Left lung (tissue), 10 donors: Measurements from ENCODE around the gene VSX2. TPM values are rescaled to one million over a fixed set of nuclear protein-coding genes. Genes with fewer than 3 reads are reported as not detected.
A peak's percentile ranks its signal among the peaks of the same experiment; 100 is the strongest.

Experiments used
- ATAC-seq: fragments of 200-7000 bp; cut with Tn5 transposase; one replicate; pipeline ENCODE4 v1.9.1; 2020; ENCODE audit warnings: moderate library complexity
- DNase-seq, 4 donors: peaks; one replicate each; pipeline ENCODE4 v3.0.0-alpha.2; 2013 to 2020
- H3K27ac ChIP-seq, 2 donors: fragments of 200-600 bp; sonication (generic) in 1 of 2; one replicate each; pipeline versions ENCODE4 v1.5.0 to v1.8.0; 2020 to 2021
- H3K27me3 ChIP-seq, 2 donors: fragments of 200-600 bp; sonication (generic) in 1 of 2; one replicate each; pipeline versions ENCODE4 v1.5.0 to v1.8.0; 2020 to 2021
- H3K36me3 ChIP-seq, 2 donors: fragments of 200-600 bp; sonication (generic) in 1 of 2; one replicate each; pipeline versions ENCODE4 v1.5.0 to v1.8.0; 2020 to 2021
- H3K4me1 ChIP-seq, 2 donors: fragments of 200-600 bp; one replicate each; pipeline ENCODE4 v1.8.0; 2021
- H3K4me3 ChIP-seq, 2 donors: fragments of 200-600 bp; sonication (generic) in 1 of 2; one replicate each; pipeline versions ENCODE4 v1.5.0 to v1.8.0; 2020 to 2021; ENCODE audit warnings: mild to moderate bottlenecking in 1 of 2
- H3K9me3 ChIP-seq, 2 donors: fragments of 200-600 bp; sonication (generic) in 1 of 2; one replicate each; pipeline versions ENCODE4 v1.5.0 to v1.8.0; 2020 to 2021
- intact Hi-C, 2 donors: fragments of 100-400 bp; cut with DNase I; formaldehyde crosslinking; loops; one replicate each; pipeline versions ENCODE4 v1.11.2 to v1.14.2; 2022
- polyA plus RNA-seq, 6 donors: library from polyadenylated mRNA; unstranded; fragments of 120-200 nt; gene quantifications; one replicate each; pipeline ENCODE4 v1.2.1, GENCODE V29; 2013; ENCODE audit not compliant: insufficient read length in 6 of 6
- total RNA-seq, 2 donors: library from RNA; stranded (reverse); fragmentation: NEBNext Ultra II Directional; extraction: Animal tissue kit (Norgen Biotek cat#: 25700); gene quantifications; one replicate each; pipeline ENCODE4 v1.2.1, GENCODE V29; 2021
- TF ChIP-seq, protein P1 (sequence below), 2 donors: fragments of 200-600 bp; sonication (generic) in 1 of 2; IDR thresholded peaks; one replicate each; pipeline versions ENCODE4 v1.5.0 to v1.8.0; 2021; ENCODE audit warnings: antibody characterized with exemption in 2 of 2
- donor health status: DM: no; HTN: yes; CAD: no.
- donor health status: DM: no; HTN: no; CAD: no.

The VSX2 gene
- total and polyA plus RNA-seq, 8 donors: not detected

DNA sequence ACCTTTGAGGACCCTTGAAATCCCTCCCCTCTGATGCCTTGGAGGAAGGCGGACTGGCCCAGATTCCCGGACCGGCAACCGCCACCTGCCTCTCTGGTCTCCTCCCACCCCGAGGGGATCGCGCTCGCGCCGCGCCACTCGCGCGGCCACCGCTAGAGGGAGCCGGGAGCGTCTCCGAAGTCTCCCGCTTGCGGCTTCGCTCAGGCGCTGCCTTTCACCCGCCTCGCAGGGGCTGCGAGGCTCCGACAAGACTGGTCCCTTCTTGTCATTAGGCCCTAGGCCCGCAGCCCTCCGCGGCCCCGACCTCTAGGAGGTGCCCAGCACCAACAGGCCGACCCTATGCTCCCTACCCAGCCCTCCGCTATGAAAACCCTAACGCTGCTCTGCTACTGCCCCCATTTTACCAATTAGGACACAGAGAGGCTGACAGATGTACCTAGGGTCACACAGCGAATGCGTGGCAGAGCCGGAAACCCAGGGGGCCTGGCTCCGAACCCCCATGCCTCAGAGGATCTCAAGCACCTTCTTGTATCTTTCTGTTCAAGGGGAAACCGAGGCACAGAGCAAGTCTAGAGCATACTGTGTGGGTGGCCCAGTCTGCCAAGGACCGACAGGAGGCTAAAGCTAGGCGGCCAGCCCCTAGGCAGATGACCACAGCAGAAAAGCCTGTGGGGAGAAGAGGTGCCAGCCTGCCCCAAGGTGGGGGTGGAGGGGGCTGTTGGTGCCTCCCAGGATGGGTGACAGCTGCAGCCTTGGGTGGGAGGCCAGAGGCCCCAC is 21.4 kb upstream of the VSX2 start:
- intact Hi-C loops: no loop called here
- TF ChIP-seq, protein P1, sequence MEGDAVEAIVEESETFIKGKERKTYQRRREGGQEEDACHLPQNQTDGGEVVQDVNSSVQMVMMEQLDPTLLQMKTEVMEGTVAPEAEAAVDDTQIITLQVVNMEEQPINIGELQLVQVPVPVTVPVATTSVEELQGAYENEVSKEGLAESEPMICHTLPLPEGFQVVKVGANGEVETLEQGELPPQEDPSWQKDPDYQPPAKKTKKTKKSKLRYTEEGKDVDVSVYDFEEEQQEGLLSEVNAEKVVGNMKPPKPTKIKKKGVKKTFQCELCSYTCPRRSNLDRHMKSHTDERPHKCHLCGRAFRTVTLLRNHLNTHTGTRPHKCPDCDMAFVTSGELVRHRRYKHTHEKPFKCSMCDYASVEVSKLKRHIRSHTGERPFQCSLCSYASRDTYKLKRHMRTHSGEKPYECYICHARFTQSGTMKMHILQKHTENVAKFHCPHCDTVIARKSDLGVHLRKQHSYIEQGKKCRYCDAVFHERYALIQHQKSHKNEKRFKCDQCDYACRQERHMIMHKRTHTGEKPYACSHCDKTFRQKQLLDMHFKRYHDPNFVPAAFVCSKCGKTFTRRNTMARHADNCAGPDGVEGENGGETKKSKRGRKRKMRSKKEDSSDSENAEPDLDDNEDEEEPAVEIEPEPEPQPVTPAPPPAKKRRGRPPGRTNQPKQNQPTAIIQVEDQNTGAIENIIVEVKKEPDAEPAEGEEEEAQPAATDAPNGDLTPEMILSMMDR (IDR thresholded peaks at IDR 0.05): peak; percentile 90 to 95
- Histone ChIP-seq H3K4me3 (peak overlapping the region in 1 of 2 donors; percentile 16), H3K36me3 (no peaks in the 10 kb centered on the region), H3K27me3 (peaks cover 4 to 49% of the 10 kb centered on the region in 2 donors), H3K4me1 (peaks cover 0 to 7% of the 10 kb centered on the region in 2 donors), H3K9me3 (no peaks in the 10 kb centered on the region), H3K27ac (no peak overlapping the region)
- ATAC-seq (peak; percentile 98), DNase-seq (peak in 3 of 4 donors; percentile 60 to 94 (median 73))

- Histone ChIP-seq H3K4me1 (peaks cover 0 to 7% of the 10 kb centered on the region in 2 donors), H3K9me3 (no peaks in the 10 kb centered on the region), H3K36me3 (no peaks in the 10 kb centered on the region), H3K4me3 (no peak overlapping the region), H3K27me3 (peaks cover 4 to 49% of the 10 kb centered on the region in 2 donors), H3K27ac (no peak overlapping the region)
- intact Hi-C loops: no loop called here
- TF ChIP-seq, protein P1 (IDR thresholded peaks at IDR 0.05): no peak
- DNase-seq (peak in 1 of 4 donors; percentile 0), ATAC-seq (no peak)
Observed at GRCh38 chr14:74218462-74218861, 20.8 kb upstream of the VSX2 start.

DNA sequence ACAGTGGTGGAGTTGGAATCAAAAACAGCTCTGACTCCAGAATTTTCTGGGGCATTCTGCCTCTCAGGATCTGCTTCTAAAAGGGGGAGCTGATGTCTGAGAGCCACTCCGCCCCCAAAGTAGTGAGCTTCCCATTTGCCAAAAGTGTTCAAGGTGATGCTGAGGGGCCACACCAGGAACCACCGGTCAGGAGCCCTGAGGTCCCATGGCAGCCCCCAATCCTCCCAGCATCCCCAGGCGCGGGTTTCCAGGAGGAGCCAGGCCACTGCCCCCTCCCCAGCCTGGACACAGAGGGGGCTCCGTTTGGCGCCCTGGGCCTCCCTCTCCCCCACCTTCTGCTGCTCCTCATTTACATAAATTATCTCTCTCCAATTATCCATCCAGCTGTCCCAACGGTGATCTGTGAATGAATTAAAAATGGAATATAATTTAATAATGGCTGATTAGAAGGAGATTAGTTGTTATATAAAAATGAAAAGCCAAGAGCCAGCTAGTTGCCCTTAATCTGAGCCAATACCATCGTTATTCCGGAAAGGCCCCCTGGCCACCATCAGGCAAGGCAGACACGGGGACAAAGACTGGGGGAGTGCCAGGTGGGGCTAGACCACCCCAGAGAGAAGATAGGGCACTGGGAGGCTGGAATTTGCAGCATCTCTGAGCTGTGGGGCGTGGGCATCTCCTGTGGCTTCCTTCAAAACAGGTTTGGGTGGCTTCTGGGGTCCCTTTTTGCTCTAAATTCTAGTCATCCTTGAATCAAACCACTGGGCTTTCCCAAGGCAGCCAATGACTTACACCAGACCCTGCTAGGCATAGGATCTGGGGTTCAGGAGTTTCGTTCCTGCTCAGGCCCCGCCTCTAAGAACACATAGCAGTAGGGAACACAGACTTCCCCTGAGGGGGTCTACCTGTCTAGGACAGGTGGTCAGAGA is 19.7 kb upstream of the VSX2 start:
- Histone ChIP-seq H3K36me3 (no peaks in the 10 kb centered on the region), H3K9me3 (no peaks in the 10 kb centered on the region), H3K4me3 (no peak overlapping the region), H3K27ac (no peak overlapping the region), H3K27me3 (peaks cover 4 to 59% of the 10 kb centered on the region in 2 donors), H3K4me1 (peaks cover 0 to 7% of the 10 kb centered on the region in 2 donors)
- TF ChIP-seq, protein P1 (IDR thresholded peaks at IDR 0.05): no peak
- no peak for ATAC-seq
- intact Hi-C loops: no loop called here
- DNase-seq: no peak

DNA sequence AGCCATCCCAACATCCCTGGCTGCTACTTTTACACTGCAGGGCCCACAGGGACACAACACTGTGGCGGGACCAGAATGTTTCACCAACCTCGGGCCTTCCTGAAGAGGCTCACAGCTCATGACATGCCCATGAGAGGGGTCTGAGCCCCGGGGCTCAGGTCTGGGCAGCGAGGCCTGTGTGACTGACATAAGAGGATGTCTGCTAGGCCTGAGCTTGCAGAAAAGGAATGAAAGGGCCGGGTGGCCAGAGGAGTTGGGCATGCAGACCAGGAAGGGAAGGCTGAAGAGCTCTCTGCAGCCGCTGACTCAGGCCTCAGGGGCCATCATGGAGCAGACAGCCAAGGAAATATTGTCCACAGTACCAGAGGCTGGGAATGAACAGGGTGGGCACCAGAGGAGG is 18.3 kb upstream of the VSX2 start:
- ATAC-seq: peak; percentile 11
- intact Hi-C loops: no loop called here

More for the DNA sequence above, 18.3 kb upstream of the VSX2 start:
- DNase-seq: no peak
- Histone ChIP-seq H3K36me3 (no peaks in the 10 kb centered on the region), H3K27me3 (peaks cover 4 to 60% of the 10 kb centered on the region in 2 donors), H3K27ac (no peak overlapping the region), H3K4me3 (no peak overlapping the region), H3K4me1 (peaks cover 0 to 7% of the 10 kb centered on the region in 2 donors), H3K9me3 (no peaks in the 10 kb centered on the region)
- TF ChIP-seq, protein P1 (IDR thresholded peaks at IDR 0.05): no peak
